ENCODE results near the gene OR4E2.
A peak's percentile ranks its signal among the peaks of the same experiment; 100 is the strongest.
"Not testable (repeated sequence)": the region's sequence is repeated elsewhere in the genome, so short reads cannot be mapped to it uniquely, and the experiment has no call there.

The OR4E2 gene

GRCh38 chr14:21653331-21653885 lies at the start of gene OR4E2:
OR4E2 (plus strand) TSS chr14:21653835; CDS start chr14:21665083, 11,248 bp downstream.
- TF ChIP-seq CTCF (conservative IDR thresholded peaks at IDR 0.05; ENCODE audit: low read depth), result no peak
- ChIA-PET POLR2A (ENCODE audit: low non-redundant PET) (no interaction called here), CTCF (no interaction called here)
- DNase-seq (ENCODE audit: low spot score), result no peak
- no peak within 1 kb of the TSS for H3K27ac ChIP-seq

GRCh38 chr14:21612324-21612723 lies 41.3 kb upstream of the OR4E2 start:
- ChIA-PET POLR2A (ENCODE audit: low non-redundant PET) (no interaction called here), CTCF (no interaction called here)
- DNase-seq (ENCODE audit: low spot score), result no peak
- no peak for TF ChIP-seq CTCF (conservative IDR thresholded peaks at IDR 0.05; ENCODE audit: low read depth)
- H3K27ac ChIP-seq, result no peak overlapping the region

GRCh38 chr14:21614240-21614639 lies 39.4 kb upstream of the OR4E2 start:
- CTCF ChIA-PET, result interaction anchor here (0.6 kb wide), 1 partner anchor 765 kb away, joined by 3 read pairs; no protein-coding TSS in a partner anchor
- TF ChIP-seq CTCF (conservative IDR thresholded peaks at IDR 0.05; ENCODE audit: low read depth), result no peak
- no peak for DNase-seq (ENCODE audit: low spot score)
- no peak overlapping the region for H3K27ac ChIP-seq
- POLR2A ChIA-PET (ENCODE audit: low non-redundant PET), result no interaction called here

- TF ChIP-seq CTCF (conservative IDR thresholded peaks at IDR 0.05; ENCODE audit: low read depth), result no peak
- ChIA-PET POLR2A (ENCODE audit: low non-redundant PET) (no interaction called here), CTCF (no interaction called here)
- H3K27ac ChIP-seq, result no peak overlapping the region
- no peak for DNase-seq (ENCODE audit: low spot score)
Observed at GRCh38 chr14:21617614-21618013, 36.0 kb upstream of the OR4E2 start.

- DNase-seq (ENCODE audit: low spot score), result peak; percentile 7
- ChIA-PET POLR2A (ENCODE audit: low non-redundant PET) (no interaction called here), CTCF (no interaction called here)
- TF ChIP-seq CTCF (conservative IDR thresholded peaks at IDR 0.05; ENCODE audit: low read depth), result no peak
- H3K27ac ChIP-seq, result no peak overlapping the region
Observed at GRCh38 chr14:21626491-21627230, 27.0 kb upstream of the OR4E2 start.

GRCh38 chr14:21630503-21630902 lies 23.1 kb upstream of the OR4E2 start:
- CTCF ChIA-PET, result interaction anchor here (0.6 kb wide), 1 partner anchor 10 kb away, joined by 4 read pairs; no protein-coding TSS in a partner anchor
- H3K27ac ChIP-seq; DNase-seq (ENCODE audit: low spot score); POLR2A ChIA-PET (ENCODE audit: low non-redundant PET): not testable (repeated sequence)

- ChIA-PET CTCF (interaction anchor here (0.6 kb wide), 2 partner anchors 25 to 252 kb away, joined by 3 to 4 read pairs; no protein-coding TSS in a partner anchor), POLR2A (ENCODE audit: low non-redundant PET) (no interaction called here)
- H3K27ac ChIP-seq, result no peak overlapping the region
- DNase-seq (ENCODE audit: low spot score), result no peak
- TF ChIP-seq CTCF (conservative IDR thresholded peaks at IDR 0.05; ENCODE audit: low read depth), result no peak
Observed at GRCh38 chr14:21631084-21631483, 22.6 kb upstream of the OR4E2 start.
